GM18526 (cell line): ENCODE measurements around the gene CRPPA.

Experiments used
- POLR2A ChIP-seq: IDR thresholded peaks from 3 replicates; pipeline ENCODE4 v1.6.1; 2011; ENCODE audit not compliant: insufficient read length; ENCODE audit errors: extremely low read depth

The CRPPA gene

GRCh38 chr7:16421333-16422102 is at the start of gene CRPPA:
Gene CRPPA, minus strand, starts transcription at chr7:16421538. Its CDS starts 216 bp downstream, at chr7:16421322.
- no peak for TF ChIP-seq POLR2A

- no peak for TF ChIP-seq POLR2A
These were observed 44.4 kb upstream of the CRPPA start, which contains the start of gene SOSTDC1 for GRCh38 chr7:16465469-16466361. Gene SOSTDC1, minus strand, starts transcription at chr7:16465738. Its CDS starts 70 bp downstream, at chr7:16465668.

GRCh38 chr7:16463949-16464715 is 42.8 kb upstream of the CRPPA start:
- TF ChIP-seq POLR2A, result no peak

GRCh38 chr7:16463520-16463919 is 42.2 kb upstream of the CRPPA start:
- TF ChIP-seq POLR2A, result no peak

GRCh38 chr7:16462431-16462889 is 41.1 kb upstream of the CRPPA start:
- no peak for TF ChIP-seq POLR2A

- no peak for TF ChIP-seq POLR2A
These were observed 39.6 kb upstream of the CRPPA start for GRCh38 chr7:16460789-16461493.

GRCh38 chr7:16455591-16455990 is 34.3 kb upstream of the CRPPA start:
- no peak for TF ChIP-seq POLR2A

GRCh38 chr7:16450366-16450765 is 29.0 kb upstream of the CRPPA start:
- TF ChIP-seq POLR2A, result no peak

- no peak for TF ChIP-seq POLR2A
These were observed 26.5 kb upstream of the CRPPA start for GRCh38 chr7:16447876-16448275.

- TF ChIP-seq POLR2A, result no peak
These were observed 25.2 kb upstream of the CRPPA start for GRCh38 chr7:16446508-16446907.

- no peak for TF ChIP-seq POLR2A
These were observed 17.6 kb upstream of the CRPPA start for GRCh38 chr7:16438988-16439387.

GRCh38 chr7:16436306-16436705 is 15.0 kb upstream of the CRPPA start:
- TF ChIP-seq POLR2A, result no peak

- TF ChIP-seq POLR2A, result no peak
These were observed 12.3 kb upstream of the CRPPA start for GRCh38 chr7:16433568-16434122.

GRCh38 chr7:16432425-16432731 is 11.0 kb upstream of the CRPPA start:
- no peak for TF ChIP-seq POLR2A
